H1 (cell line): ENCODE results near the gene ANKRD27. TPM values are rescaled to one million over a fixed set of nuclear protein-coding genes. Genes with fewer than 3 reads are reported as not detected.

Experiments used
- CTCF ChIA-PET: fragments of 300-600 bp; sonication (Branson Sonifier 250); formaldehyde crosslinking; loops from one replicate; lab custom pipeline; 2021; ENCODE audit not compliant: partially characterized antibody; lab: Charles Lee
- POLR2A ChIA-PET: fragments of 300-600 bp; sonication (Branson Sonifier 250); formaldehyde crosslinking; loops from one replicate; lab custom pipeline; 2021; ENCODE audit warnings: inconsistent platforms; ENCODE audit not compliant: partially characterized antibody; lab: Charles Lee
- DNase-seq, 2 experiments: peaks; one replicate each; pipeline versions ENCODE4 v3.0.0 to v3.0.0-alpha.2; 2010 to 2022; ENCODE audit warnings: low spot score in 2 of 2, low read depth in 1 of 2, mixed read lengths in 1 of 2
- FAIRE-seq: peaks from 2 replicates; lab custom pipeline; 2011; peaks lifted over from hg19 to GRCh38; lab: Jason Lieb, UNC
- H2AFZ ChIP-seq: 2 replicates; pipeline ENCODE4 v1.8.1; 2012; ENCODE audit warnings: low read length, inconsistent platforms
- H2AK5ac ChIP-seq: 2 replicates; pipeline ENCODE4 v1.6.1; 2013; ENCODE audit warnings: low read depth, low read length
- H2BK120ac ChIP-seq: replicated peaks from 2 replicates; pipeline ENCODE3; 2013; ENCODE audit warnings: low read depth, low read length, inconsistent platforms
- H2BK12ac ChIP-seq: 2 replicates; pipeline ENCODE4 v1.6.1; 2013; ENCODE audit warnings: low read depth, low read length
- H2BK15ac ChIP-seq: 2 replicates; pipeline ENCODE4 v1.6.1; 2013; ENCODE audit warnings: low read length
- H2BK20ac ChIP-seq: 2 replicates; pipeline ENCODE4 v1.6.1; 2013; ENCODE audit warnings: low read length
- H2BK5ac ChIP-seq: 2 replicates; pipeline ENCODE4 v1.6.1; 2013; ENCODE audit warnings: low read depth, low read length
- H3K14ac ChIP-seq: 2 replicates; pipeline ENCODE4 v1.6.1; 2013; ENCODE audit warnings: inconsistent platforms; ENCODE audit not compliant: insufficient read length
- H3K18ac ChIP-seq: 2 replicates; pipeline ENCODE4 v1.6.1; 2013; ENCODE audit warnings: low read length; ENCODE audit errors: extremely low read depth
- H3K23ac ChIP-seq: 2 replicates; pipeline ENCODE4 v1.6.1; 2013; ENCODE audit warnings: inconsistent platforms; ENCODE audit not compliant: insufficient read length
- H3K23me2 ChIP-seq: 2 replicates; pipeline ENCODE4 v1.6.1; 2013; ENCODE audit warnings: low read depth, low read length
- H3K27ac ChIP-seq: 2 replicates; pipeline ENCODE4 v1.6.1; 2011; ENCODE audit warnings: low read depth, low read length, inconsistent platforms
- H3K27me3 ChIP-seq, 4 experiments: replicated peaks in 1 of 4; 1 replicate in 1 of 4; 2 replicates in 3 of 4; pipeline versions ENCODE4 v1.6.1 to v1.8.1; 2011 to 2013; ENCODE audit warnings: low read length in 3 of 4, mild to moderate bottlenecking in 3 of 4, inconsistent platforms in 2 of 4, mixed read lengths in 2 of 4, moderate library complexity in 1 of 4; ENCODE audit not compliant: control insufficient read depth in 3 of 4, insufficient read depth in 3 of 4; ENCODE audit errors: extremely low read depth in 1 of 4
- H3K36me3 ChIP-seq, 4 experiments: 2 replicates each; pipeline versions ENCODE4 v1.6.1 to v1.8.1; 2011 to 2013; ENCODE audit warnings: mild to moderate bottlenecking in 4 of 4, low read length in 3 of 4, moderate library complexity in 2 of 4, control low read depth in 1 of 4, inconsistent platforms in 1 of 4; ENCODE audit not compliant: insufficient read depth in 4 of 4, control insufficient read depth in 2 of 4
- H3K4ac ChIP-seq: replicated peaks from 2 replicates; pipeline ENCODE3; 2013; ENCODE audit warnings: low read length, low read depth, mixed read lengths, inconsistent platforms; ENCODE audit not compliant: insufficient read length
- H3K4me1 ChIP-seq, 4 experiments: replicated peaks in 1 of 4; 1 replicate in 1 of 4; 2 replicates in 3 of 4; pipeline versions ENCODE4 v1.6.1 to v1.8.1; 2011 to 2013; ENCODE audit warnings: low read length in 3 of 4, inconsistent platforms in 2 of 4, mixed read lengths in 1 of 4; ENCODE audit not compliant: insufficient read depth in 4 of 4, control insufficient read depth in 3 of 4
- H3K4me2 ChIP-seq, 2 experiments: 2 replicates each; pipeline versions ENCODE4 v1.6.1 to v1.8.1; 2011 to 2013; ENCODE audit warnings: low read depth in 2 of 2, low read length in 2 of 2, control low read depth in 1 of 2, inconsistent platforms in 1 of 2, mild to moderate bottlenecking in 1 of 2; ENCODE audit not compliant: insufficient read depth in 1 of 2
- H3K4me3 ChIP-seq, 4 experiments: fragments of 200-600, 300-600 bp in 1 of 4; sonication (generic), shearing (Covaris generic), sonication (Bioruptor Twin) in 1 of 4; 2 replicates each; pipeline versions ENCODE4 v1.5.1 to v1.8.1; 2011 to 2016; ENCODE audit warnings: low read length in 4 of 4, low read depth in 3 of 4, control low read depth in 2 of 4, inconsistent platforms in 2 of 4, mild to moderate bottlenecking in 2 of 4, mixed read lengths in 1 of 4, moderate library complexity in 1 of 4; ENCODE audit not compliant: insufficient read depth in 2 of 4; ENCODE audit errors: extremely low read depth in 1 of 4
- H3K56ac ChIP-seq: replicated peaks from 2 replicates; pipeline ENCODE3; 2013; ENCODE audit warnings: low read depth, mild to moderate bottlenecking, mixed read lengths, low read length, inconsistent platforms; ENCODE audit not compliant: insufficient read length
- H3K79me1 ChIP-seq: 2 replicates; pipeline ENCODE4 v1.6.1; 2013; ENCODE audit warnings: low read depth, low read length, control low read depth
- H3K79me2 ChIP-seq, 2 experiments: 2 replicates each; pipeline versions ENCODE4 v1.6.1 to v1.8.1; 2012 to 2013; ENCODE audit warnings: low read length in 2 of 2, mild to moderate bottlenecking in 2 of 2, inconsistent platforms in 1 of 2; ENCODE audit not compliant: insufficient read depth in 2 of 2, control insufficient read depth in 1 of 2
- H3K9ac ChIP-seq, 4 experiments: replicated peaks in 1 of 4; 1 replicate in 1 of 4; 2 replicates in 3 of 4; pipeline versions ENCODE4 v1.6.1 to v1.8.1; 2011 to 2013; ENCODE audit warnings: low read depth in 3 of 4, low read length in 3 of 4, control low read depth in 2 of 4, mild to moderate bottlenecking in 2 of 4, moderate library complexity in 2 of 4, inconsistent platforms in 1 of 4; ENCODE audit errors: extremely low read depth in 1 of 4
- H3K9me3 ChIP-seq, 2 experiments: 2 replicates each; pipeline versions ENCODE4 v1.6.1 to v1.8.1; 2012 to 2013; ENCODE audit warnings: mild to moderate bottlenecking in 2 of 2, moderate library complexity in 2 of 2, control low read depth in 1 of 2, inconsistent platforms in 1 of 2, low read depth in 1 of 2, low read length in 1 of 2, mixed read lengths in 1 of 2; ENCODE audit not compliant: insufficient read depth in 2 of 2
- H4K20me1 ChIP-seq, 2 experiments: replicated peaks in 1 of 2; 2 replicates each; pipeline versions ENCODE3 to v1.8.1; 2011 to 2013; ENCODE audit warnings: inconsistent platforms in 2 of 2, low read length in 2 of 2, mild to moderate bottlenecking in 1 of 2; ENCODE audit not compliant: insufficient read depth in 2 of 2, control insufficient read depth in 1 of 2
- H4K5ac ChIP-seq: 2 replicates; pipeline ENCODE4 v1.6.1; 2013; ENCODE audit warnings: low read length, low read depth, mixed read lengths, inconsistent platforms; ENCODE audit not compliant: insufficient read length
- H4K8ac ChIP-seq: 2 replicates; pipeline ENCODE4 v1.8.0; 2013; ENCODE audit warnings: mild to moderate bottlenecking, moderate library complexity, low read length, inconsistent platforms; ENCODE audit not compliant: insufficient read depth; ENCODE audit errors: extremely low read depth
- H4K91ac ChIP-seq: replicated peaks from 2 replicates; pipeline ENCODE3; 2013; ENCODE audit warnings: low read length, mixed read lengths, inconsistent platforms; ENCODE audit not compliant: insufficient read length
- WGBS, 2 experiments: shearing (Covaris generic) in 1 of 2; methylation state at CpG; one replicate each; pipeline versions ENCODE4 v1.1.6 to v1.1.7; 2013 to 2015; ENCODE audit warnings: low lambda C conversion rate in 2 of 2, mixed read lengths in 2 of 2, inconsistent platforms in 1 of 2, low coverage in 1 of 2, missing lambda C conversion rate in 1 of 2; ENCODE audit not compliant: insufficient replicate concordance in 2 of 2, insufficient coverage in 1 of 2, insufficient read length in 1 of 2; ENCODE audit errors: extremely low coverage in 1 of 2, missing lambda C conversion rate in 1 of 2; 5-methylcytosine and 5-hydroxymethylcytosine counted together
- polyA plus RNA-seq, 7 experiments: library from polyadenylated mRNA; depleted of rRNA in 3 of 7; stranded (reverse) in 5 of 7; unstranded in 2 of 7; fragments of >200 nt in 5 of 7; fragments of 200-250 nt in 2 of 7; gene quantifications; 1 replicate in 5 of 7; 2 replicates in 1 of 7; 4 replicates in 1 of 7; pipeline versions ENCODE4 v1.2.1 to v1.2.3, GENCODE V29; 2011 to 2013; ENCODE audit warnings: missing spikeins in 2 of 7, mixed read lengths in 2 of 7
- total RNA-seq: library from RNA; stranded (reverse); fragmentation: NEBNext Ultra II Directional; extraction: Animal tissue kit (Norgen Biotek cat#: 25700); gene quantifications from 2 replicates; pipeline ENCODE4 v1.2.1, GENCODE V29; 2021

Gene ANKRD27
- total and polyA plus RNA-seq, 2 of the 8 experiments (the other 6 are each of a cell fraction or from before 2014, with no cell fraction given) = 27.9 to 55.7 TPM

- no peak overlapping the region for H2BK15ac ChIP-seq
- H3K14ac ChIP-seq = no peak overlapping the region
- H3K27ac ChIP-seq = no peak overlapping the region
- H3K23ac ChIP-seq = no peak overlapping the region
- H4K8ac ChIP-seq = no peak overlapping the region
- H3K56ac ChIP-seq = no peak overlapping the region
- H2BK120ac ChIP-seq = no peak overlapping the region
- ChIA-PET CTCF (interaction anchor here (1.5 to 1.8 kb wide), 3 partner anchors 9 to 42 kb away, joined by 3 to 5 read pairs (median 3); no protein-coding TSS in a partner anchor), POLR2A (interaction anchor here (0.9 to 1.0 kb wide), 2 partner anchors 20 to 152 kb away, joined by 3 to 4 read pairs; no protein-coding TSS in a partner anchor)
- no peak overlapping the region for H2BK5ac ChIP-seq
- no peak overlapping the region for H3K9ac ChIP-seq
- H2BK20ac ChIP-seq = no peak overlapping the region
- peaks cover 20 to 25% (median 24%) of the 10 kb centered on the region in 4 experiments for H3K27me3 ChIP-seq
- no peak for DNase-seq
- no peaks in the 10 kb centered on the region; a peak in 1 of 4 replicates for H3K9me3 ChIP-seq
- no peak overlapping the region for H3K18ac ChIP-seq
- no peak overlapping the region for H3K4ac ChIP-seq
- no peak overlapping the region for H2AK5ac ChIP-seq
- H3K4me1 ChIP-seq = peaks cover 8 to 16% (median 11%) of the 10 kb centered on the region in 4 experiments; a peak in 6 of 7 replicates
- peaks cover 6 to 63% of the 10 kb centered on the region in 2 experiments; a peak in 3 of 4 replicates for H3K79me2 ChIP-seq
- H4K20me1 ChIP-seq = peaks cover 10 to 21% of the 10 kb centered on the region in 2 experiments
- H3K36me3 ChIP-seq = peaks cover 0 to 6% (median 0%) of the 10 kb centered on the region in 4 experiments; a peak in 1 of 8 replicates
- H3K23me2 ChIP-seq = peaks cover 14% of the 10 kb centered on the region; the same call in 1 of the 2 replicates
- FAIRE-seq = no peak
- no peak overlapping the region for H3K4me3 ChIP-seq
- H3K4me2 ChIP-seq = peak overlapping the region in 1 of 2 experiments; percentile 91; a peak in 1 of 4 replicates
- H3K79me1 ChIP-seq = peaks cover 26% of the 10 kb centered on the region
- 84% methylated on average over 3 of the region's 3 CpGs; no CpG with 5 or more reads in 1 of the 2 experiments for WGBS, 2 experiments
- H4K91ac ChIP-seq = no peak overlapping the region
- no peak overlapping the region for H2BK12ac ChIP-seq
- no peak overlapping the region for H4K5ac ChIP-seq
- H2AFZ ChIP-seq = no peak overlapping the region
These were observed 2.1 kb downstream of the ANKRD27 start for GRCh38 chr19:32672841-32673240.
